Measurements from ENCODE around the gene RNF32.
"Not testable (repeated sequence)": the region's sequence is repeated elsewhere in the genome, so short reads cannot be mapped to it uniquely, and the experiment has no call there.

- not testable (repeated sequence) for TF ChIP-seq EZH2 (IDR thresholded peaks at IDR 0.05; ENCODE audit: borderline replicate concordance, low read length); CTCF (conservative IDR thresholded peaks at IDR 0.05 in 1 of 2, IDR thresholded peaks at IDR 0.05 in 1 of 2; ENCODE audit: extremely low read depth in 1 of 2, insufficient read depth in 1 of 2, low read depth in 1 of 2, low read length in 2 of 2)
Observed at GRCh38 chr7:156619488-156620290, 20.9 kb upstream of the RNF32 start.

Data from mammary epithelial cell (primary cell).